Suprapubic skin (tissue), 4 donors: ENCODE data around the gene NACC2.

Source experiments
- POLR2A ChIP-seq, 2 donors: fragments of 450-650 bp; IDR thresholded peaks; one replicate each; pipeline ENCODE4 v1.6.1; 2017; ENCODE audit warnings: antibody characterized with exemption in 2 of 2, mild to moderate bottlenecking in 2 of 2, moderate library complexity in 2 of 2
- POLR2AphosphoS5 ChIP-seq, 3 donors: sonication (generic); formaldehyde crosslinking; IDR thresholded peaks; one replicate each; pipeline ENCODE4 v1.6.1; 2017; ENCODE audit warnings: antibody characterized with exemption in 3 of 3
- TF ChIP-seq, protein P1 (sequence below), 2 donors: fragments of 200-600 bp in 1 of 2; fragments of 450-650 bp in 1 of 2; sonication (generic) in 1 of 2; IDR thresholded peaks; one replicate each; pipeline ENCODE4 v1.5.1; 2016 to 2019; ENCODE audit warnings: antibody characterized with exemption in 2 of 2, mild to moderate bottlenecking in 1 of 2, moderate library complexity in 1 of 2

DNA sequence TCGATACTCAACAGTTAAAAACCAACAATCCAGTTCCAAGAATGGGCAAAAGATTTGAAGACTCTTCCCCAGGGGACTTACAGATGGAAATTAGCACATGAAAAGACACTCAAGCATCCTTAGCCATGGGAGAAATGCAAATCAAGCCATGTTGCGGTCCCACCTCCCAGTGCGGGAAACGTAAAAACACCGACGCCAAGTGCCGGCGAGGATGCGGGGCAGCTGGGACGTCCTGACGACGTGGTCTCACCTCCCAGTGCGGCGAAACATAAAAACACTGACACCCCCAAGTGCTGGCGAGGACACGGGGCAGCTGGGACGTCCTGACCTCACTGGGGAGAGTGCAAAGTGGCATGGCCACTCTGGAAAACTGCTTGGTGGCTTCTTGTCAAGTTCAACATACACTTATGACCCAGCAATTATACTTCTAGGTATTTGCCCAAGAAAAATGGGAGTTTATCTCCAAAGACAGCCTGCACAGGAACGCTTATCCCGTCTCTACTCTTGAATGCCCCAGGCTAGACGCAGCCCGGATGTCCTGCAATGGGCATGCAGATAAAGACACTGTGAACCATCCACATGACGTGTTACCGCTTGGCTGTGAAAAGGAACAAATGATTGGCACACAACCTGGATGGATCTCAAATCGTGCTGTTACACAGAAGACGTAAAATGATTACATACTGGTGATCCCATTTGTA, 73.8 kb downstream of the NACC2 start:
- no peak for TF ChIP-seq POLR2A (IDR thresholded peaks at IDR 0.05)
- TF ChIP-seq POLR2AphosphoS5 (IDR thresholded peaks at IDR 0.05): no peak
- TF ChIP-seq, protein P1, sequence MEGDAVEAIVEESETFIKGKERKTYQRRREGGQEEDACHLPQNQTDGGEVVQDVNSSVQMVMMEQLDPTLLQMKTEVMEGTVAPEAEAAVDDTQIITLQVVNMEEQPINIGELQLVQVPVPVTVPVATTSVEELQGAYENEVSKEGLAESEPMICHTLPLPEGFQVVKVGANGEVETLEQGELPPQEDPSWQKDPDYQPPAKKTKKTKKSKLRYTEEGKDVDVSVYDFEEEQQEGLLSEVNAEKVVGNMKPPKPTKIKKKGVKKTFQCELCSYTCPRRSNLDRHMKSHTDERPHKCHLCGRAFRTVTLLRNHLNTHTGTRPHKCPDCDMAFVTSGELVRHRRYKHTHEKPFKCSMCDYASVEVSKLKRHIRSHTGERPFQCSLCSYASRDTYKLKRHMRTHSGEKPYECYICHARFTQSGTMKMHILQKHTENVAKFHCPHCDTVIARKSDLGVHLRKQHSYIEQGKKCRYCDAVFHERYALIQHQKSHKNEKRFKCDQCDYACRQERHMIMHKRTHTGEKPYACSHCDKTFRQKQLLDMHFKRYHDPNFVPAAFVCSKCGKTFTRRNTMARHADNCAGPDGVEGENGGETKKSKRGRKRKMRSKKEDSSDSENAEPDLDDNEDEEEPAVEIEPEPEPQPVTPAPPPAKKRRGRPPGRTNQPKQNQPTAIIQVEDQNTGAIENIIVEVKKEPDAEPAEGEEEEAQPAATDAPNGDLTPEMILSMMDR (IDR thresholded peaks at IDR 0.05): no peak
